ENCODE data around the gene SCFD2.

DNA sequence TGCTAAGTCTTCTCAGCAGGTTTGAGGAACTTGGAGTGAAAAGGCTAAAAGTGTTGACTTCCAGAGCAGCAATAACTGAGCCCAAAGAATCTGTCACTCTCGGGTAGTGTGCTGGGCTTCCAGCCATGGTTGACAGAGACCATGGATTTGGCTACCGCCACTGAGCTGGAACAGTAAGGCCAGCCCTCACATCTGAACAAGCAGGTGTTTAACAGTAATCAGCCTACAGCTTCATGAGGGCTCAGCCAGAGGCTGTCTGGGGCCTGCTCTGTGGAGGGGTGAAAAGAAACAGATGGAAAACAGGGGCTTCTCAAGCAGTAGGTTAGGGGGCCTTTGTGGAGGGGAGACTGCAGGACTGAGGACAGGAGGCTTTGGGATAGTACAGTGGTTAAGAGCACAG, 488.8 kb downstream of the SCFD2 start:
- TF ChIP-seq, protein P1, sequence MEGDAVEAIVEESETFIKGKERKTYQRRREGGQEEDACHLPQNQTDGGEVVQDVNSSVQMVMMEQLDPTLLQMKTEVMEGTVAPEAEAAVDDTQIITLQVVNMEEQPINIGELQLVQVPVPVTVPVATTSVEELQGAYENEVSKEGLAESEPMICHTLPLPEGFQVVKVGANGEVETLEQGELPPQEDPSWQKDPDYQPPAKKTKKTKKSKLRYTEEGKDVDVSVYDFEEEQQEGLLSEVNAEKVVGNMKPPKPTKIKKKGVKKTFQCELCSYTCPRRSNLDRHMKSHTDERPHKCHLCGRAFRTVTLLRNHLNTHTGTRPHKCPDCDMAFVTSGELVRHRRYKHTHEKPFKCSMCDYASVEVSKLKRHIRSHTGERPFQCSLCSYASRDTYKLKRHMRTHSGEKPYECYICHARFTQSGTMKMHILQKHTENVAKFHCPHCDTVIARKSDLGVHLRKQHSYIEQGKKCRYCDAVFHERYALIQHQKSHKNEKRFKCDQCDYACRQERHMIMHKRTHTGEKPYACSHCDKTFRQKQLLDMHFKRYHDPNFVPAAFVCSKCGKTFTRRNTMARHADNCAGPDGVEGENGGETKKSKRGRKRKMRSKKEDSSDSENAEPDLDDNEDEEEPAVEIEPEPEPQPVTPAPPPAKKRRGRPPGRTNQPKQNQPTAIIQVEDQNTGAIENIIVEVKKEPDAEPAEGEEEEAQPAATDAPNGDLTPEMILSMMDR (conservative IDR thresholded peaks at IDR 0.05; ENCODE audit: low read depth, low read length), result no peak
- no peak for TF ChIP-seq EZH2 (IDR thresholded peaks at IDR 0.05; ENCODE audit: borderline replicate concordance, low read depth, low read length, poor library complexity, severe bottlenecking)

Measured in A673 (cell line).